Esophagus squamous epithelium (tissue), 5 donors: ENCODE measurements around the gene EGFR. TPM values are rescaled to one million over a fixed set of nuclear protein-coding genes. Genes with fewer than 3 reads are reported as not detected.

Experiments used
- DNase-seq: peaks from one replicate; lab custom pipeline; 2025; lab: John Stamatoyannopoulos, UW
- H3K27ac ChIP-seq, 4 donors: fragments of 200-600 bp; sonication (generic); one replicate each; pipeline ENCODE4 v1.5.1; 2016 to 2019; ENCODE audit warnings: mild to moderate bottlenecking in 1 of 4
- H3K27me3 ChIP-seq, 4 donors: fragments of 200-600 bp; sonication (generic); 1 replicate in 3 of 4; 2 replicates in 1 of 4; pipeline versions ENCODE4 v1.5.1 to v1.6.0; 2017 to 2021; ENCODE audit warnings: antibody characterized with exemption in 1 of 4
- H3K36me3 ChIP-seq, 3 donors: fragments of 200-600 bp; sonication (generic); one replicate each; pipeline ENCODE4 v1.5.1; 2016 to 2019
- H3K4me1 ChIP-seq, 3 donors: fragments of 200-600 bp; sonication (generic); one replicate each; pipeline ENCODE4 v1.5.1; 2017 to 2019
- H3K4me3 ChIP-seq, 4 donors: fragments of 200-600 bp; sonication (generic); 1 replicate in 3 of 4; 2 replicates in 1 of 4; pipeline ENCODE4 v1.5.1; 2016 to 2019; ENCODE audit warnings: mild to moderate bottlenecking in 2 of 4, moderate library complexity in 1 of 4
- H3K9me3 ChIP-seq, 3 donors: fragments of 200-600 bp; sonication (generic); one replicate each; pipeline ENCODE4 v1.5.1; 2016 to 2019
- CTCF ChIP-seq, 6 experiments: fragments of 450-650 bp in 4 of 6; fragments of 200-600 bp in 2 of 6; sonication (generic) in 2 of 6; IDR thresholded peaks; one replicate each; pipeline ENCODE4 v1.5.1; 2016 to 2019; ENCODE audit warnings: antibody characterized with exemption in 6 of 6, mild to moderate bottlenecking in 4 of 6, moderate library complexity in 4 of 6
- POLR2A ChIP-seq, 4 donors: fragments of 450-650 bp; IDR thresholded peaks; one replicate each; pipeline ENCODE4 v1.6.1; 2017; ENCODE audit warnings: antibody characterized with exemption in 4 of 4, mild to moderate bottlenecking in 4 of 4, moderate library complexity in 3 of 4
- WGBS, 2 donors: methylation state at CpG; one replicate each; pipeline ENCODE4 v1.1.5; 2018; 5-methylcytosine and 5-hydroxymethylcytosine counted together
- intact Hi-C: fragments of 100-400 bp; cut with DNase I; formaldehyde crosslinking; loops from one replicate; pipeline ENCODE4 v1.15.0; 2022
- total RNA-seq, 4 donors: library from RNA; depleted of rRNA; stranded (reverse); fragments of >200 nt; gene quantifications; one replicate each; pipeline ENCODE4 v1.1.0, GENCODE V29; 2016
- donor health status: DM: yes; HTN: yes; CAD: no.

Gene EGFR
- total RNA-seq, 4 donors from 2014 or later = 66.1 to 108 (median 72.3) TPM

GRCh38 chr7:55109404-55110167 is 90.8 kb downstream of the EGFR start:
- DNase-seq = no peak
- Histone ChIP-seq H3K9me3 (no peaks in the 10 kb centered on the region), H3K4me1 (peaks cover 15 to 96% (median 57%) of the 10 kb centered on the region in 3 donors), H3K27ac (peak overlapping the region in 3 of 4 donors; percentile 83 to 89 (median 89)), H3K4me3 (peak overlapping the region in 1 of 4 donors; percentile 10), H3K36me3 (peaks cover 0 to under 1% (median 0%) of the 10 kb centered on the region in 3 donors), H3K27me3 (no peaks in the 10 kb centered on the region)
- TF ChIP-seq POLR2A (IDR thresholded peaks at IDR 0.05) (no peak), CTCF (IDR thresholded peaks at IDR 0.05) (no peak)
- intact Hi-C loops = no loop called here
- WGBS, 2 donors = 35 to 37% methylated on average over 8 of the region's 8 CpGs

GRCh38 chr7:55110282-55110992 is 91.6 kb downstream of the EGFR start:
- Histone ChIP-seq H3K4me3 (peak overlapping the region in 2 of 4 donors; percentile 10 to 22), H3K27ac (peak overlapping the region; percentile 81 to 89 (median 86)), H3K9me3 (no peaks in the 10 kb centered on the region), H3K36me3 (no peaks in the 10 kb centered on the region), H3K27me3 (no peaks in the 10 kb centered on the region), H3K4me1 (peaks cover 18 to 92% (median 54%) of the 10 kb centered on the region in 3 donors)
- intact Hi-C loops = no loop called here
- no peak for TF ChIP-seq CTCF (IDR thresholded peaks at IDR 0.05)
- no peak for TF ChIP-seq POLR2A (IDR thresholded peaks at IDR 0.05)
- DNase-seq = no peak
- WGBS, 2 donors = 41 to 53% methylated on average over 14 of the region's 14 CpGs

DNA sequence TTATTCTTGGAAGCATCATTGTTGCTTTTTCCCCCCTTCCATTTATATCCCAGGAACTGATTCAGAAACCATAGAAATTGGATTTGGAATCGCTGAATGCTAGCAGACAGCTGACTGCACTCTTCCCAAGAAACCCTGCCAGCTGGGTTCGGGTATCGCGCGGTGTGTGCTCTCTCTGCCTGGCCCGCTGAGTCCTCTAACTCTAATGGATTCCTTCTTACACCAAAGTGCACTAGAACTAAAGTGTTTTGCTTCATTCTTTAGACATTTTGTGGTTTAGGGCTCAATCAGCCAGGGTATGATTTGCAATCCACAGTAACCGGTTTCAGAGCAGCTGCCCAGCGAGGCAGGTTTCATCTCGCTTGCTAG is 92.2 kb downstream of the EGFR start:
- 32 to 51% methylated on average over 9 of the region's 9 CpGs for WGBS, 2 donors
- no peaks in the 10 kb centered on the region for H3K9me3 ChIP-seq
- DNase-seq = no peak
- H3K36me3 ChIP-seq = no peaks in the 10 kb centered on the region
- H3K4me3 ChIP-seq = peak overlapping the region in 1 of 4 donors; percentile 22
- H3K27ac ChIP-seq = peak overlapping the region; percentile 81 to 89 (median 86)
- intact Hi-C loops = no loop called here
- H3K27me3 ChIP-seq = no peaks in the 10 kb centered on the region
- TF ChIP-seq POLR2A (IDR thresholded peaks at IDR 0.05) (no peak), CTCF (IDR thresholded peaks at IDR 0.05) (no peak)
- peaks cover 18 to 87% (median 54%) of the 10 kb centered on the region in 3 donors for H3K4me1 ChIP-seq

DNA sequence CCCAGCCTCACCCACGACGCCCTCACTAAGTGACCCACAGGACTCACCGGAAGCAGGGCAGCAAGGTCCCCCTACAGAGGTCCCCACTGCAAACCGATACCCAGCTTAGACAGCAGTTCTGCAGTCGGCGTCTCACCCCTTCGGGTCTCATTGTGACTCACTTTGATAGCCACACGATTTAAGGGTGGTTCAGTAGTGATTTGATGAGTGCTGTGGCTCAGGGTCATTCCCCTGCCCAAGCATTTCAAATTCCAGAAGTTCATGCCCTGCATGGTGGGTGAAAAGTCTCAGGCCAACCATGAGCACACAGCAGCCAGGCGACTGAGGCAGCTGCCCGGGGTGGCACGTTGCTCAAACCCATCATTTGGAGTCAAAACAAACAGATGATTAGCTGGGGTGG is 93.2 kb downstream of the EGFR start:
- 47 to 81% methylated on average over 3 to 6 of the region's 11 CpGs for WGBS, 2 donors
- H3K4me1 ChIP-seq = peaks cover 14 to 76% (median 50%) of the 10 kb centered on the region in 3 donors
- intact Hi-C loops = no loop called here
- no peaks in the 10 kb centered on the region for H3K27me3 ChIP-seq
- no peaks in the 10 kb centered on the region for H3K9me3 ChIP-seq
- H3K36me3 ChIP-seq = no peaks in the 10 kb centered on the region
- peak overlapping the region; percentile 81 to 89 (median 86) for H3K27ac ChIP-seq
- DNase-seq = no peak
- TF ChIP-seq CTCF (IDR thresholded peaks at IDR 0.05) (no peak), POLR2A (IDR thresholded peaks at IDR 0.05) (no peak)
- no peak overlapping the region for H3K4me3 ChIP-seq
